H9 (cell line): ENCODE results near the gene WWC1. TPM values are rescaled to one million over a fixed set of nuclear protein-coding genes. Genes with fewer than 3 reads are reported as not detected.

ENCODE experiments used
- DNase-seq: peaks from one replicate; pipeline ENCODE4 v3.0.0-alpha.2; 2017
- H2AFZ ChIP-seq: one replicate; pipeline ENCODE4 v1.6.1; 2013; ENCODE audit warnings: mild to moderate bottlenecking, low read length, control low read depth, moderate library complexity
- H2AK5ac ChIP-seq: 2 replicates; pipeline ENCODE4 v1.6.1; 2013; ENCODE audit warnings: low read length, control low read depth, mixed read lengths; ENCODE audit not compliant: insufficient read length
- H2BK120ac ChIP-seq: one replicate; pipeline ENCODE4 v1.6.1; 2013; ENCODE audit warnings: low read depth, mild to moderate bottlenecking, low read length, control low read depth, inconsistent platforms; ENCODE audit not compliant: poor library complexity, severe bottlenecking
- H2BK12ac ChIP-seq: 2 replicates; pipeline ENCODE4 v1.6.1; 2013; ENCODE audit warnings: low read length, control low read depth, mixed read lengths, low read depth; ENCODE audit not compliant: insufficient read length
- H2BK15ac ChIP-seq: 2 replicates; pipeline ENCODE4 v1.6.1; 2013; ENCODE audit warnings: low read depth, low read length, control low read depth
- H2BK20ac ChIP-seq: one replicate; pipeline ENCODE4 v1.6.1; 2013; ENCODE audit warnings: low read depth, mild to moderate bottlenecking, low read length, control low read depth, inconsistent platforms; ENCODE audit not compliant: poor library complexity, severe bottlenecking
- H2BK5ac ChIP-seq: 2 replicates; pipeline ENCODE4 v1.6.1; 2013; ENCODE audit warnings: low read length, control low read depth, mixed read lengths; ENCODE audit not compliant: insufficient read length
- H3K14ac ChIP-seq: 2 replicates; pipeline ENCODE4 v1.6.1; 2013; ENCODE audit warnings: low read length, control low read depth; ENCODE audit not compliant: insufficient read depth
- H3K18ac ChIP-seq: 2 replicates; pipeline ENCODE4 v1.6.1; 2013; ENCODE audit warnings: low read depth, mild to moderate bottlenecking, mixed read lengths, low read length, control low read depth; ENCODE audit not compliant: insufficient read length
- H3K23ac ChIP-seq: 2 replicates; pipeline ENCODE4 v1.6.1; 2013; ENCODE audit warnings: low read length, control low read depth, mixed read lengths, low read depth; ENCODE audit not compliant: insufficient read length
- H3K23me2 ChIP-seq: 2 replicates; pipeline ENCODE4 v1.6.1; 2013; ENCODE audit warnings: low read depth, mild to moderate bottlenecking, mixed read lengths, low read length, control low read depth; ENCODE audit not compliant: insufficient read length, poor library complexity, severe bottlenecking
- H3K27ac ChIP-seq: 2 replicates; pipeline ENCODE4 v1.5.1; 2013; ENCODE audit warnings: low read length, control low read depth, mixed read lengths, low read depth; ENCODE audit not compliant: insufficient read length
- H3K27me3 ChIP-seq: 2 replicates; pipeline ENCODE4 v1.6.1; 2013; ENCODE audit warnings: low read length, control low read depth, inconsistent platforms; ENCODE audit not compliant: insufficient read depth
- H3K4ac ChIP-seq: 2 replicates; pipeline ENCODE4 v1.6.1; 2013; ENCODE audit warnings: low read depth, mild to moderate bottlenecking, control low read depth, inconsistent platforms, low read length, moderate library complexity
- H3K4me1 ChIP-seq: 2 replicates; pipeline ENCODE4 v1.6.1; 2013; ENCODE audit warnings: low read length, control low read depth, inconsistent platforms; ENCODE audit not compliant: insufficient read depth
- H3K4me2 ChIP-seq: 2 replicates; pipeline ENCODE4 v1.6.1; 2013; ENCODE audit warnings: low read length, control low read depth, mixed read lengths; ENCODE audit not compliant: insufficient read length, insufficient read depth
- H3K56ac ChIP-seq: 2 replicates; pipeline ENCODE4 v1.6.1; 2013; ENCODE audit warnings: low read depth, mild to moderate bottlenecking, mixed read lengths, low read length, control low read depth; ENCODE audit not compliant: insufficient read length
- H3K79me1 ChIP-seq: 2 replicates; pipeline ENCODE4 v1.6.1; 2013; ENCODE audit warnings: low read depth, mild to moderate bottlenecking, moderate library complexity, low read length, control low read depth, inconsistent platforms; ENCODE audit not compliant: insufficient read depth, poor library complexity, severe bottlenecking
- H3K79me2 ChIP-seq: 2 replicates; pipeline ENCODE4 v1.6.1; 2013; ENCODE audit warnings: low read length, control low read depth, inconsistent platforms; ENCODE audit not compliant: insufficient read depth
- H3K9ac ChIP-seq: 2 replicates; pipeline ENCODE4 v1.6.1; 2013; ENCODE audit warnings: low read length, control low read depth, mixed read lengths; ENCODE audit not compliant: insufficient read length; ENCODE audit errors: extremely low read depth
- H3K9me3 ChIP-seq: one replicate; pipeline ENCODE4 v1.6.1; 2013; ENCODE audit warnings: low read depth, low read length, inconsistent platforms; ENCODE audit not compliant: control insufficient read depth
- H3T11ph ChIP-seq: one replicate; pipeline ENCODE4 v1.6.1; 2013; ENCODE audit warnings: mild to moderate bottlenecking, low read length, control low read depth, inconsistent platforms
- H4K20me1 ChIP-seq: one replicate; pipeline ENCODE4 v1.6.1; 2013; ENCODE audit not compliant: control insufficient read depth, insufficient read length, insufficient read depth
- H4K5ac ChIP-seq: 2 replicates; pipeline ENCODE4 v1.6.1; 2013; ENCODE audit warnings: low read depth, mild to moderate bottlenecking, mixed read lengths, low read length, control low read depth; ENCODE audit not compliant: insufficient read length
- H4K8ac ChIP-seq: replicated peaks from 2 replicates; pipeline ENCODE4 v1.6.1; 2013; ENCODE audit warnings: low read length, control low read depth, mixed read lengths, low read depth; ENCODE audit not compliant: insufficient read length
- H4K91ac ChIP-seq: 2 replicates; pipeline ENCODE4 v1.6.1; 2013; ENCODE audit warnings: low read depth, mild to moderate bottlenecking, moderate library complexity, mixed read lengths, low read length, control low read depth; ENCODE audit not compliant: insufficient read length
- H3K27ac Mint-ChIP-seq, 3 experiments: 2 replicates in 2 of 3; 3 replicates in 1 of 3; pipeline ENCODE4 v1.8.0; 2020 to 2021; ENCODE audit warnings: mixed read lengths in 3 of 3, mild to moderate bottlenecking in 1 of 3, moderate library complexity in 1 of 3
- H3K27me3 Mint-ChIP-seq: 2 replicates; pipeline ENCODE4 v1.8.0; 2021; ENCODE audit warnings: low read depth, mild to moderate bottlenecking, moderate library complexity, mixed read lengths
- H3K36me3 Mint-ChIP-seq, 3 experiments: 2 replicates in 2 of 3; 3 replicates in 1 of 3; pipeline ENCODE4 v1.8.0; 2020 to 2021; ENCODE audit warnings: low read depth in 3 of 3, mixed read lengths in 3 of 3; ENCODE audit not compliant: insufficient read depth in 1 of 3
- H3K4me1 Mint-ChIP-seq, 2 experiments: 2 replicates each; pipeline ENCODE4 v1.8.0; 2020; ENCODE audit warnings: mixed read lengths in 2 of 2
- H3K4me3 Mint-ChIP-seq, 2 experiments: 2 replicates in 1 of 2; 3 replicates in 1 of 2; pipeline ENCODE4 v1.8.0; 2020 to 2021; ENCODE audit warnings: mild to moderate bottlenecking in 2 of 2, mixed read lengths in 2 of 2, moderate library complexity in 1 of 2
- H3K9me3 Mint-ChIP-seq, 2 experiments: 2 replicates in 1 of 2; 3 replicates in 1 of 2; pipeline ENCODE4 v1.8.0; 2020; ENCODE audit warnings: mild to moderate bottlenecking in 2 of 2, mixed read lengths in 2 of 2, moderate library complexity in 1 of 2
- WGBS: extraction: QIAGEN DNeasy Blood & Tissue Kit; methylation state at CpG from one replicate; pipeline ENCODE4 v1.1.7; 2013; ENCODE audit warnings: missing lambda C conversion rate, low lambda C conversion rate, mixed read lengths; ENCODE audit not compliant: insufficient read length; ENCODE audit errors: extremely low coverage; 5-methylcytosine and 5-hydroxymethylcytosine counted together
- total RNA-seq: library from RNA; stranded (reverse); gene quantifications from 2 replicates; pipeline ENCODE4 v1.2.1, GENCODE V29; 2021
- TF ChIP-seq, protein P1 (sequence below): fragments of 200-600 bp; sonication (generic); conservative IDR thresholded peaks from 3 replicates; pipeline ENCODE4 v1.8.0; 2021; ENCODE audit warnings: antibody characterized with exemption, mild to moderate bottlenecking

The WWC1 gene
- total RNA-seq, 1 experiment from 2014 or later = 28.2 TPM

DNA sequence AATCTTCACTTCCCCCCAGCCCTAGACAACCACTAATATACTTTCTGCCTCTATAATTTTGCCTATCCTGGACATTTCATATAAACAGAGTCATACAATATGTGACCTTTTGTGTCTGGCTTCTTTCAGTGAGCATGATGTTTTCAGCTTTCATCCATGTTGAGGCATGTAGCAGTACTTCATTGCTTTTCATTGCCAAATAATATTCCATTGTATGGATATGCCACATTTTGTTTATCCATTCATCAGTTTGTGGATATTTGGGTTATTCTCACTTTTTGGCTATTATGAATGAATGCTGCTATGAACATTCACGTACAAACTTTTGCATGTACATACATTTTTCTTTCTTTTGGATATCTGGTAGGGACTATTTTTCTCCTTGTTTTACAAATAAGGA lies 49.0 kb downstream of the WWC1 start:
- no peak overlapping the region for H2BK20ac ChIP-seq
- H2BK5ac ChIP-seq = no peak overlapping the region
- H3K79me2 ChIP-seq = no peaks in the 10 kb centered on the region
- no peaks in the 10 kb centered on the region for H4K20me1 ChIP-seq
- no peaks in the 10 kb centered on the region for H3K23me2 ChIP-seq
- H2AK5ac ChIP-seq = no peak overlapping the region
- H2BK15ac ChIP-seq = no peak overlapping the region
- TF ChIP-seq, protein P1, sequence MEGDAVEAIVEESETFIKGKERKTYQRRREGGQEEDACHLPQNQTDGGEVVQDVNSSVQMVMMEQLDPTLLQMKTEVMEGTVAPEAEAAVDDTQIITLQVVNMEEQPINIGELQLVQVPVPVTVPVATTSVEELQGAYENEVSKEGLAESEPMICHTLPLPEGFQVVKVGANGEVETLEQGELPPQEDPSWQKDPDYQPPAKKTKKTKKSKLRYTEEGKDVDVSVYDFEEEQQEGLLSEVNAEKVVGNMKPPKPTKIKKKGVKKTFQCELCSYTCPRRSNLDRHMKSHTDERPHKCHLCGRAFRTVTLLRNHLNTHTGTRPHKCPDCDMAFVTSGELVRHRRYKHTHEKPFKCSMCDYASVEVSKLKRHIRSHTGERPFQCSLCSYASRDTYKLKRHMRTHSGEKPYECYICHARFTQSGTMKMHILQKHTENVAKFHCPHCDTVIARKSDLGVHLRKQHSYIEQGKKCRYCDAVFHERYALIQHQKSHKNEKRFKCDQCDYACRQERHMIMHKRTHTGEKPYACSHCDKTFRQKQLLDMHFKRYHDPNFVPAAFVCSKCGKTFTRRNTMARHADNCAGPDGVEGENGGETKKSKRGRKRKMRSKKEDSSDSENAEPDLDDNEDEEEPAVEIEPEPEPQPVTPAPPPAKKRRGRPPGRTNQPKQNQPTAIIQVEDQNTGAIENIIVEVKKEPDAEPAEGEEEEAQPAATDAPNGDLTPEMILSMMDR = no peak
- no peak overlapping the region for H4K5ac ChIP-seq
- no peak overlapping the region for H3K14ac ChIP-seq
- no peaks in the 10 kb centered on the region; a peak in 1 of 5 replicates for H3K9me3 Mint-ChIP-seq
- no peaks in the 10 kb centered on the region for H3K9me3 ChIP-seq
- peaks cover 3% of the 10 kb centered on the region; the same call in 1 of the 2 replicates for H3K4me1 ChIP-seq
- H3K27me3 ChIP-seq = no peaks in the 10 kb centered on the region
- no peak overlapping the region for H3K18ac ChIP-seq
- H2AFZ ChIP-seq = no peak overlapping the region
- no peak for DNase-seq
- H3K27ac Mint-ChIP-seq = no peak overlapping the region
- H4K91ac ChIP-seq = no peak overlapping the region
- WGBS = no CpG with 5 or more reads among the region's 1 CpG
- no peaks in the 10 kb centered on the region for H3K27me3 Mint-ChIP-seq
- no peak overlapping the region for H3K27ac ChIP-seq
- H3K4ac ChIP-seq = no peak overlapping the region
- H3K36me3 Mint-ChIP-seq = peaks cover 8 to 16% (median 9%) of the 10 kb centered on the region in 3 experiments
- no peak overlapping the region for H3K9ac ChIP-seq
- H3K4me2 ChIP-seq = no peak overlapping the region
- peaks cover 46 to 59% of the 10 kb centered on the region in 2 experiments for H3K4me1 Mint-ChIP-seq
- H3T11ph ChIP-seq = no peak overlapping the region
- no peak overlapping the region for H2BK12ac ChIP-seq
- no peak overlapping the region for H2BK120ac ChIP-seq
- H3K4me3 Mint-ChIP-seq = no peak overlapping the region
- H4K8ac ChIP-seq = no peak overlapping the region
- H3K56ac ChIP-seq = no peak overlapping the region
- no peak overlapping the region for H3K23ac ChIP-seq
- H3K79me1 ChIP-seq = no peaks in the 10 kb centered on the region
